PFSK-1 (cell line): Measurements from ENCODE around the gene DSTN.

Source experiments
- FOXP2 ChIP-seq: optimal IDR thresholded peaks from 2 replicates; pipeline ENCODE3; 2011; ENCODE audit warnings: borderline replicate concordance, control low read depth, inconsistent platforms; ENCODE audit not compliant: insufficient read depth; ENCODE audit errors: extremely low read length, extremely low read depth
- POLR2AphosphoS5 ChIP-seq: IDR thresholded peaks from 2 replicates; pipeline ENCODE4 v1.6.1; 2012; ENCODE audit warnings: low read depth, mild to moderate bottlenecking, control low read depth, low read length, moderate library complexity
- REST ChIP-seq, 2 experiments: IDR thresholded peaks; 2 replicates each; pipeline versions ENCODE4 v1.6.1 to v1.8.0; 2011 to 2012; ENCODE audit warnings: low read depth in 2 of 2, low read length in 2 of 2, control low read depth in 1 of 2, inconsistent platforms in 1 of 2, mild to moderate bottlenecking in 1 of 2, moderate library complexity in 1 of 2; ENCODE audit not compliant: insufficient read depth in 1 of 2
- SIN3A ChIP-seq: IDR thresholded peaks from 2 replicates; pipeline ENCODE4 v1.6.1; 2012; ENCODE audit warnings: mild to moderate bottlenecking, low read length, moderate library complexity, borderline replicate concordance; ENCODE audit not compliant: insufficient read depth
- TAF1 ChIP-seq: IDR thresholded peaks from 2 replicates; pipeline ENCODE4 v1.6.1; 2012; ENCODE audit warnings: low read length, control low read depth, borderline replicate concordance; ENCODE audit not compliant: insufficient read depth

The DSTN gene

GRCh38 chr20:17646961-17647301 is 77.1 kb downstream of the DSTN start:
- no peak for TF ChIP-seq SIN3A

GRCh38 chr20:17647391-17648314 is 77.8 kb downstream of the DSTN start:
- no peak for TF ChIP-seq FOXP2

GRCh38 chr20:17648315-17648646 is 78.4 kb downstream of the DSTN start:
- TF ChIP-seq TAF1: no peak
- TF ChIP-seq FOXP2: no peak
- no peak for TF ChIP-seq REST (IDR thresholded peaks at IDR 0.05; ENCODE audit: insufficient read depth in 1 of 2, low read depth in 2 of 2, low read length in 2 of 2)
- TF ChIP-seq POLR2AphosphoS5: no peak
- TF ChIP-seq SIN3A: no peak

GRCh38 chr20:17648791-17649730 is 79.2 kb downstream of the DSTN start:
- TF ChIP-seq REST (IDR thresholded peaks at IDR 0.05; ENCODE audit: insufficient read depth in 1 of 2, low read depth in 2 of 2, low read length in 2 of 2): no peak
- TF ChIP-seq SIN3A: no peak
- TF ChIP-seq TAF1: no peak
- TF ChIP-seq POLR2AphosphoS5: no peak
- no peak for TF ChIP-seq FOXP2

GRCh38 chr20:17650301-17651128 is 80.6 kb downstream of the DSTN start:
- TF ChIP-seq REST (IDR thresholded peaks at IDR 0.05; ENCODE audit: insufficient read depth in 1 of 2, low read depth in 2 of 2, low read length in 2 of 2) (no peak), SIN3A (no peak), FOXP2 (no peak), TAF1 (no peak)
